HG02798 (cell line): ENCODE results near the gene GPD1L.
"Not testable (repeated sequence)": the region's sequence is repeated elsewhere in the genome, so short reads cannot be mapped to it uniquely, and the experiment has no call there.

Experiments
- ATAC-seq: cut with Tn5 transposase; IDR thresholded peaks from one replicate; pipeline ENCODE4 v1.9.1; 2021; ENCODE audit warnings: mild to moderate bottlenecking; ENCODE audit not compliant: unreplicated experiment, poor library complexity

Gene GPD1L

GRCh38 chr3:32105291-32106131 is 909 bp upstream of the GPD1L start:
- ATAC-seq, result no peak

GRCh38 chr3:32106929-32107362 is 526 bp downstream of the GPD1L start:
- no peak for ATAC-seq

GRCh38 chr3:32108224-32108623 is 1.8 kb downstream of the GPD1L start:
- ATAC-seq, result not testable (repeated sequence)

GRCh38 chr3:32109256-32109655 is 2.8 kb downstream of the GPD1L start:
- ATAC-seq, result no peak

- no peak for ATAC-seq
Measured at GRCh38 chr3:32110233-32110760, 3.9 kb downstream of the GPD1L start.

- no peak for ATAC-seq
Measured at GRCh38 chr3:32111560-32111959, 5.1 kb downstream of the GPD1L start.

- ATAC-seq, result no peak
Measured at GRCh38 chr3:32113566-32113965, 7.1 kb downstream of the GPD1L start.

- no peak for ATAC-seq
Measured at GRCh38 chr3:32113981-32114545, 7.6 kb downstream of the GPD1L start.

- not testable (repeated sequence) for ATAC-seq
Measured at GRCh38 chr3:32114546-32115386, 8.3 kb downstream of the GPD1L start.

- no peak for ATAC-seq
Measured at GRCh38 chr3:32117320-32117719, 10.9 kb downstream of the GPD1L start.

- ATAC-seq, result no peak
Measured at GRCh38 chr3:32118215-32118614, 11.8 kb downstream of the GPD1L start.

GRCh38 chr3:32120471-32120870 is 14.1 kb downstream of the GPD1L start:
- ATAC-seq, result no peak

GRCh38 chr3:32121137-32121536 is 14.7 kb downstream of the GPD1L start:
- ATAC-seq, result no peak

GRCh38 chr3:32123620-32124019 is 17.2 kb downstream of the GPD1L start:
- ATAC-seq, result no peak

GRCh38 chr3:32125012-32125411 is 18.6 kb downstream of the GPD1L start:
- ATAC-seq, result no peak

- ATAC-seq, result no peak
Measured at GRCh38 chr3:32126305-32127015, 20.0 kb downstream of the GPD1L start.

GRCh38 chr3:32127219-32127826 is 20.9 kb downstream of the GPD1L start:
- ATAC-seq, result no peak

- ATAC-seq, result no peak
Measured at GRCh38 chr3:32128936-32129335, 22.5 kb downstream of the GPD1L start.

- no peak for ATAC-seq
Measured at GRCh38 chr3:32129832-32130231, 23.4 kb downstream of the GPD1L start.

GRCh38 chr3:32132121-32132520 is 25.7 kb downstream of the GPD1L start:
- ATAC-seq, result no peak
